HG03432 (cell line): Measurements from ENCODE around the gene SPON1.
"Not testable (repeated sequence)": the region's sequence is repeated elsewhere in the genome, so short reads cannot be mapped to it uniquely, and the experiment has no call there.

Source experiments
- ATAC-seq: cut with Tn5 transposase; IDR thresholded peaks from one replicate; pipeline ENCODE4 v1.9.1; 2021; ENCODE audit warnings: mild to moderate bottlenecking, moderate library complexity; ENCODE audit not compliant: unreplicated experiment

The SPON1 gene

GRCh38 chr11:14114269-14114668 is 151.7 kb downstream of the SPON1 start:
- ATAC-seq, result no peak

- no peak for ATAC-seq
Measured at GRCh38 chr11:14114786-14115185, 152.3 kb downstream of the SPON1 start.

GRCh38 chr11:14117632-14118031 is 155.1 kb downstream of the SPON1 start:
- no peak for ATAC-seq

GRCh38 chr11:14118072-14118471 is 155.5 kb downstream of the SPON1 start:
- ATAC-seq, result no peak

- no peak for ATAC-seq
Measured at GRCh38 chr11:14119357-14119756, 156.8 kb downstream of the SPON1 start.

- ATAC-seq, result no peak
Measured at GRCh38 chr11:14124350-14124749, 161.8 kb downstream of the SPON1 start.

GRCh38 chr11:14124886-14125285 is 162.4 kb downstream of the SPON1 start:
- ATAC-seq, result no peak

- ATAC-seq, result no peak
Measured at GRCh38 chr11:14125529-14125928, 163.0 kb downstream of the SPON1 start.

- ATAC-seq, result no peak
Measured at GRCh38 chr11:14127679-14128078, 165.2 kb downstream of the SPON1 start.

GRCh38 chr11:14132312-14132711 is 169.8 kb downstream of the SPON1 start:
- ATAC-seq, result no peak

GRCh38 chr11:14133381-14133780 is 170.9 kb downstream of the SPON1 start:
- no peak for ATAC-seq

- ATAC-seq, result no peak
Measured at GRCh38 chr11:14136561-14136960, 174.0 kb downstream of the SPON1 start.

GRCh38 chr11:14137284-14137683 is 174.8 kb downstream of the SPON1 start:
- no peak for ATAC-seq

GRCh38 chr11:14140991-14141390 is 178.5 kb downstream of the SPON1 start:
- ATAC-seq, result no peak

- no peak for ATAC-seq
Measured at GRCh38 chr11:14141676-14142075, 179.2 kb downstream of the SPON1 start.

- no peak for ATAC-seq
Measured at GRCh38 chr11:14144934-14145333, 182.4 kb downstream of the SPON1 start.

- ATAC-seq, result peak; percentile 50
Measured at GRCh38 chr11:14148653-14149273, 186.2 kb downstream of the SPON1 start.

GRCh38 chr11:14149683-14150082 is 187.2 kb downstream of the SPON1 start:
- no peak for ATAC-seq

GRCh38 chr11:14150878-14151277 is 188.4 kb downstream of the SPON1 start:
- no peak for ATAC-seq

GRCh38 chr11:14154103-14154502 is 191.6 kb downstream of the SPON1 start:
- not testable (repeated sequence) for ATAC-seq

GRCh38 chr11:14158393-14158792 is 195.9 kb downstream of the SPON1 start:
- ATAC-seq, result no peak

GRCh38 chr11:14163576-14163975 is 201.1 kb downstream of the SPON1 start:
- no peak for ATAC-seq

- ATAC-seq, result not testable (repeated sequence)
Measured at GRCh38 chr11:14173679-14174078, 211.2 kb downstream of the SPON1 start.
